ENCODE results near the gene KRTAP5-8. TPM values are rescaled to one million over a fixed set of nuclear protein-coding genes. Genes with fewer than 3 reads are reported as not detected.
"Not testable (repeated sequence)": the region's sequence is repeated elsewhere in the genome, so short reads cannot be mapped to it uniquely, and the experiment has no call there.

Gene KRTAP5-8
- total RNA-seq, 1 experiment from 2014 or later: not detected

DNA sequence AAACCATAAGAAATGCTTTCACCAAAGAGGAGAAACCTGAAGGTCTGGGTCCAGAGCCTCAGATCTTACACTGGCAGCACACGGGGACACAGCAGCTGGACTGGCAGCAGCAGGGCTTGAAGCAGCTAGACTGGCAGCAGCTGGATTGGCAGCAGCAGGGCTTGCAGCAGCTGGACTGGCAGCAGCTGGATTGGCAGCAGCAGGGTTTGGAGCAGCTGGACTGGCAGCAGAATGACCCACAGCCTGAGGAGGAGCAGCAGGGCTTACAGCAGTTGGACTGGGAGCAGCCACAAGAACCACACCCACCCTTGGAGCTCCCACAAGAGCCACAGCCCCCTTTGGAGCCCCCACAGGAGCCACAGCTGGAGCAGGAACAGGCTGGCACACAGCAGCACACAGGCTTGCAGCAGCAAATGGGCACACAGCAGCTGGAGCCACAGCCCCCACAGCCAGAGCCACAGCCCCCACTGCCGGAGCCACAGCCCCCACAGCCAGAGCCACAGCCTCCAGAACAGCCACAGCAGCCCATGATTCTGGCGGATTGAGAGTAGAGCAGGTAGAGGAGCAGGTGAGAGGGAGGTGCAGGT is 44.6 kb downstream of the KRTAP5-8 start, which contains the start of gene KRTAP5-11:
Gene KRTAP5-11, minus strand, starts transcription at position 567 of the 587 bp plus-strand sequence. Its CDS starts 38 bp downstream, at position 529.
- H3K36me3 ChIP-seq (ENCODE audit: control insufficient read depth, insufficient read depth, low read length): no peaks in the 10 kb centered on the region
- peaks cover 5% of the 10 kb centered on the region; the same call in 1 of the 2 replicates for H3K27me3 ChIP-seq (ENCODE audit: control insufficient read depth, insufficient read depth, low read length)
- in situ Hi-C loops (cut with HindIII; ENCODE audit: low pct_unique_long_range_greater_than_20kb, low sequenced_read_pairs): no loop called here
- CTCF ChIA-PET: no interaction called here
- TF ChIP-seq, protein P1, sequence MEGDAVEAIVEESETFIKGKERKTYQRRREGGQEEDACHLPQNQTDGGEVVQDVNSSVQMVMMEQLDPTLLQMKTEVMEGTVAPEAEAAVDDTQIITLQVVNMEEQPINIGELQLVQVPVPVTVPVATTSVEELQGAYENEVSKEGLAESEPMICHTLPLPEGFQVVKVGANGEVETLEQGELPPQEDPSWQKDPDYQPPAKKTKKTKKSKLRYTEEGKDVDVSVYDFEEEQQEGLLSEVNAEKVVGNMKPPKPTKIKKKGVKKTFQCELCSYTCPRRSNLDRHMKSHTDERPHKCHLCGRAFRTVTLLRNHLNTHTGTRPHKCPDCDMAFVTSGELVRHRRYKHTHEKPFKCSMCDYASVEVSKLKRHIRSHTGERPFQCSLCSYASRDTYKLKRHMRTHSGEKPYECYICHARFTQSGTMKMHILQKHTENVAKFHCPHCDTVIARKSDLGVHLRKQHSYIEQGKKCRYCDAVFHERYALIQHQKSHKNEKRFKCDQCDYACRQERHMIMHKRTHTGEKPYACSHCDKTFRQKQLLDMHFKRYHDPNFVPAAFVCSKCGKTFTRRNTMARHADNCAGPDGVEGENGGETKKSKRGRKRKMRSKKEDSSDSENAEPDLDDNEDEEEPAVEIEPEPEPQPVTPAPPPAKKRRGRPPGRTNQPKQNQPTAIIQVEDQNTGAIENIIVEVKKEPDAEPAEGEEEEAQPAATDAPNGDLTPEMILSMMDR (IDR thresholded peaks at IDR 0.05): no peak
- TF ChIP-seq TCF7L2 (IDR thresholded peaks at IDR 0.05; ENCODE audit: low read depth, low read length): no peak
- no peak for TF ChIP-seq SIN3A (IDR thresholded peaks at IDR 0.05; ENCODE audit: borderline replicate concordance, insufficient read depth, low read depth, low read length)
- H3K4me1 ChIP-seq (ENCODE audit: control insufficient read depth, insufficient read depth, low read length): peaks cover 5% of the 10 kb centered on the region
- H3K4me3 ChIP-seq (ENCODE audit: low read depth in 2 of 2, low read length in 2 of 2): no peak within 1 kb of the TSS
- no peak within 1 kb of the TSS for H3K27ac ChIP-seq (ENCODE audit: low read length)
- no peak for ATAC-seq
- intact Hi-C loops (cut with micrococcal nuclease; ENCODE audit: unreplicated experiment): no loop called here
- no peaks in the 10 kb centered on the region for H3K9me3 ChIP-seq (ENCODE audit: control insufficient read depth, insufficient read depth, low read depth, low read length)
- POLR2A ChIA-PET: no interaction called here
- DNase-seq (ENCODE audit: low read depth, low spot score): no peak
- no TSS peak for BruUV-seq (replicated peaks)

GRCh38 chr11:71582969-71583368 is 45.1 kb downstream of the KRTAP5-8 start:
- H3K36me3 ChIP-seq (ENCODE audit: control insufficient read depth, insufficient read depth, low read length); POLR2A ChIA-PET; H3K4me1 ChIP-seq (ENCODE audit: control insufficient read depth, insufficient read depth, low read length); intact Hi-C loops (cut with micrococcal nuclease; ENCODE audit: unreplicated experiment); ATAC-seq; BruUV-seq (replicated peaks); H3K27me3 ChIP-seq (ENCODE audit: control insufficient read depth, insufficient read depth, low read length); CTCF ChIA-PET; H3K27ac ChIP-seq (ENCODE audit: low read length); in situ Hi-C loops (cut with HindIII; ENCODE audit: low pct_unique_long_range_greater_than_20kb, low sequenced_read_pairs); H3K4me3 ChIP-seq (ENCODE audit: low read depth in 2 of 2, low read length in 2 of 2); H3K9me3 ChIP-seq (ENCODE audit: control insufficient read depth, insufficient read depth, low read depth, low read length); DNase-seq (ENCODE audit: low read depth, low spot score): not testable (repeated sequence)

DNA sequence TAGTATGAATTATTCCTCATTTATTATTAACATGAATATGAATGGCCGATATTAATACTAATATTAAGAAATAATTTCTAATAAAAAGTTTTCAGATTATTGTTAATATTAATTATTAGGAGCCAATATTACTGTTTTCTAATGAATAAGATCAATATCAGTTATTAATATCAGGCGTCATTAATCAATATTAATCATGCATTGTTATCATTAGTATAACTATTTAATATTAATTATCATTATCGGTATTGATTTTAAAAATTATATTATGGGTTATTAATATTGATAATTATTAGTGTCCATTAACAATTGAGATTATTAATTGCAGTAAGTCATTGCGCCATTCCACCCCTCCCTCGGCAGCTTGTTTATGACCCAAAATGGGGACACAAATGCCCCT is 47.8 kb downstream of the KRTAP5-8 start:
- H3K27me3 ChIP-seq (ENCODE audit: control insufficient read depth, insufficient read depth, low read length); H3K27ac ChIP-seq (ENCODE audit: low read length); POLR2A ChIA-PET; H3K4me1 ChIP-seq (ENCODE audit: control insufficient read depth, insufficient read depth, low read length); BruUV-seq (replicated peaks); H3K36me3 ChIP-seq (ENCODE audit: control insufficient read depth, insufficient read depth, low read length); in situ Hi-C loops (cut with HindIII; ENCODE audit: low pct_unique_long_range_greater_than_20kb, low sequenced_read_pairs); H3K9me3 ChIP-seq (ENCODE audit: control insufficient read depth, insufficient read depth, low read depth, low read length); H3K4me3 ChIP-seq (ENCODE audit: low read depth in 2 of 2, low read length in 2 of 2); ATAC-seq; DNase-seq (ENCODE audit: low read depth, low spot score); intact Hi-C loops (cut with micrococcal nuclease; ENCODE audit: unreplicated experiment): not testable (repeated sequence)
- CTCF ChIA-PET: interaction anchor here (0.6 kb wide), 1 partner anchor 116 kb away, joined by 8 read pairs; no protein-coding TSS in a partner anchor

DNA sequence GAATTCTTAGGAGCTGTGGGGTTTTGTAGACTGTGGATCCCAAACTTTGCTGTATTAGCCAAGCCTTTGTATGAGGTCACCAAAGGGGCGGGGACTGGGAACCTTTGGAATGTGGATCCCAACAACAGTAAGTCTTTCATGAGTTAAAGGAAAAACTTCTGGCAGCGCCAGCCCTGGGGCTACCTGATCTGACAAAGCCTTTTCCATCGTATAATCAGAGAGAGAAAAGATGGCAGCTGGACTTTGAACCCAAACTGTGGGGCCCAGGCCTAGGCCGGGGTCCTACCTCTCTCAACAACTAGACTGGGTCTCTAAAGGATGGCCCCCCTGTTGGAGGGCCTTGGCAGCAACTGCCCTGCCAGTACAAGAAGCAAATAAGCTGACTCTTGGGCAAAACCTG is 50.5 kb downstream of the KRTAP5-8 start:
- BruUV-seq (replicated peaks); DNase-seq (ENCODE audit: low read depth, low spot score); ATAC-seq; H3K4me3 ChIP-seq (ENCODE audit: low read depth in 2 of 2, low read length in 2 of 2); H3K27ac ChIP-seq (ENCODE audit: low read length); H3K27me3 ChIP-seq (ENCODE audit: control insufficient read depth, insufficient read depth, low read length); H3K36me3 ChIP-seq (ENCODE audit: control insufficient read depth, insufficient read depth, low read length); CTCF ChIA-PET; POLR2A ChIA-PET; H3K4me1 ChIP-seq (ENCODE audit: control insufficient read depth, insufficient read depth, low read length); H3K9me3 ChIP-seq (ENCODE audit: control insufficient read depth, insufficient read depth, low read depth, low read length); in situ Hi-C loops (cut with HindIII; ENCODE audit: low pct_unique_long_range_greater_than_20kb, low sequenced_read_pairs); intact Hi-C loops (cut with micrococcal nuclease; ENCODE audit: unreplicated experiment): not testable (repeated sequence)

Other genes starting within 250 kb of the KRTAP5-8 start
- gene DHCR7, start 89.6 kb upstream of the KRTAP5-8 start, total RNA-seq (2021; ENCODE audit: unreplicated experiment): 356 TPM
- gene NADSYN1, start 84.8 kb upstream of the KRTAP5-8 start, total RNA-seq (2021; ENCODE audit: unreplicated experiment): 76.1 TPM
- not detected for gene KRTAP5-7, start 10.8 kb upstream of the KRTAP5-8 start, total RNA-seq (2021; ENCODE audit: unreplicated experiment)
- not detected for gene KRTAP5-9, start 10.4 kb downstream of the KRTAP5-8 start, total RNA-seq (2021; ENCODE audit: unreplicated experiment)
- not detected for gene KRTAP5-10, start 27.5 kb downstream of the KRTAP5-8 start, total RNA-seq (2021; ENCODE audit: unreplicated experiment)
- gene KRTAP5-11, start 44.9 kb downstream of the KRTAP5-8 start, total RNA-seq (2021; ENCODE audit: unreplicated experiment): not detected